NCI-H2196 treated with DMSO at 0.1 percent for 48 hours (cell line): ENCODE measurements around the gene GRPEL2.

Source experiments
- DNase-seq: peaks from one replicate; lab custom pipeline; 2025; ENCODE audit not compliant: unreplicated experiment; lab: John Stamatoyannopoulos, UW

Gene GRPEL2

GRCh38 chr5:149317281-149318048, 27.8 kb upstream of the GRPEL2 start:
- DNase-seq, result peak; percentile 42

DNA sequence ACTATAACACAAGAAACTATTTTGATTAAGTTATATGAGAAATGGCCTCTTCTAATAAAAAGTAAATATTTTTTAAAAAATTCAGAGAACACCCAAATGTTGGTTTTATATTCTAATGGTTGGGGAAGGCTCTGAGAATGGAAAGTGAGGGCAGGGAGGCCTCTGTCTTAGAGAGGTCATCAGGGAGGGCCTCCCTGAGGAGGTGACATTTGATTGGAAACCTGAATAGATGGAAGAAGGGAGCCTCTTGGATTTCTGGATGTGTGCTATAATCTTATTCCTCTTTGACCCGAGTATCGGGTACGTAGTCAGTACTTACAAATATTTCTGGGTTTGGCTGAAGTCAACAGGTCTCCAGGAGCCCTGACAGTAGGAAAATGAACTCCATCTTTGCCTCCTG, 26.1 kb upstream of the GRPEL2 start:
- no peak for DNase-seq

DNA sequence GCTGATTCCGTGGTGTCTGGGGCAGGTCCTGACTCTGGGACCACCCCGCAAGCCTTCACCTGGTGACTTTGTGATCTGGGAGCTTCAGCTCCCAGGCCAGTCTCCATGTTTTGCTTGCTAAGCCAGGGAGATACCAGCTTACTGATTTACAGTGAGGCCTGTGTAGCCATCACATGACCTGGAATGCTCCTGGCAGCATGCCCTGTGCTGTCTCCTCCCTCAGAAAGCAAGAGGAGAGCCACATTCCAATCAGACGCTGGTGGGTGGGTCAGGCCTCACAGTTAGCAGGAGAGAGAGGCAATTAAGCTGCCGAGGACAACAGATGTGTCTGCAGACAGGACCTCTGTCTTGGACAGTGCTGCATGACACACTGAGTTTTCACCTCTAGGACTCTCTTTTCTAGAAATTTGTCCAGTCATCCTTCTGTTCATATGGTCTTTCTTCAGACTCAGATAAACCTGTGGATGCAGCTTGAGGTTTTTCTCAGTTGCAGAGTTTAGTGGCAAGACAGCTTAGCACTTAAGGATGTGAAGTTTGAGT, 24.4 kb upstream of the GRPEL2 start:
- peak; percentile 92 for DNase-seq

- no peak for DNase-seq
These were observed 22.8 kb upstream of the GRPEL2 start for GRCh38 chr5:149322518-149322917.

DNA sequence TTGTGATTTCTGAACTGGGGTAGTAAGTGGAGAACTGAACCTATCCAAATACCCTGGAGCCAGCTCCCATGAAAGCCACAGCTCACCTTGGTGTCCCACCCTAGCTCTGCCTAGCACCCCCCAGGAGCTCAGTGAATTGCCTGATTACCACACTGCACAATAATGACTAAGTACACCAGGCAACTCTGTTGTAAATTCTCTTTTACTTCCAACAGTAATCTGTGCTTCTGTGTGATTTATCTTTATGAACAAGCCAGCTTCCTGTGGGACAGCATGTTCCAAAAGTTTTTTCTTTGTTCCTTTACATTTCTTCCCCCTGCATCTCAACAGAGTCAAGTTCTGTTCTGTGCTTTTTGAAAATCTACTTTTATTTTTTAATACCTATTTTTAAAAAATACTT, 22.1 kb upstream of the GRPEL2 start:
- DNase-seq, result no peak

- no peak for DNase-seq
These were observed 21.6 kb upstream of the GRPEL2 start for GRCh38 chr5:149323621-149324205.

DNA sequence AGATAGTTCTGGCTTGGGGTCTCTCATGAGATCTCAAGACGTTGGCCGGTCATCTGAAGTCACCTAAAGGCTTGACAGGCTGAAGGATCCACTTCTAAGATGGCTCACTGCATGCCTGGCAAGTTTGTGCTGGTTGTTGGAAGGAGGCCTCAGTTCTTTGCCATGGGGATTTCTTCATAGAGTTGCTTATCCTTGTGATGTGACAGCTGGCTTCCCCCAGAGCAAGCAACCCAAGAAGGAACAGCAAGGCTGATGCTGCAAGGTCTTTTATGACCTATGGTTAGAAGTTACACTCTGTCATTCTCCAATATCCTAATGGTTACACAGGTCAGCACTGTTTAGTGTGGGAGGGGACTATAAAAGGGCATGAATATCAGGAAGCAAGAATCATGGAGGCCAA, 20.7 kb upstream of the GRPEL2 start:
- no peak for DNase-seq

DNA sequence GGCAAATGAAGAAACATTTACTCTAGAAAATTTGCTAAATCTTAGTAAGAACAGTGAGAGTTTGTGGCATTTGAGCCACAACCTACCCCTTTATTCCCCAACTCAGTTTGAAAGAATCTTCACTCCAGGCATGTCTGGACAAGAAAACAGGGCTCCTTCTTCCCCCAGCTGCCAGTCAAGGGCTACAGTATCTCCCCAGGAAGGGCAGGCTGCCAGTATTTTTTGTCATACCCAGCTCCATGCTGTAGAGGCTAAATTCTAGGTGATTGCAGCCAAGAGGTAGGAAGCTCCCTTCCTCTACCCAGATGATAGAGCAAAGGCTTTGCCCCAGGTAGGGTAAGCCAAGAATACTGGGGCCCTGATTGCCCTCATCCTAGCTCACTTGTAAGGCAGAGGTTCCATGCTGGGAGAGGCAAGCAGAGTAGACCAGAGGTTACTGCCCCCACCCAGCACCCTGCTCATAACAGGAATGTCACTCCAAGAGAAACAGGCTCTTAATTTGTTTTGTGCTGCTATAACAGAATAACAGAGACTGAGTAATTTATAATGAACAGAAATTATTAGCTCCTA, 20.0 kb upstream of the GRPEL2 start:
- no peak for DNase-seq

- no peak for DNase-seq
These were observed 19.4 kb upstream of the GRPEL2 start for GRCh38 chr5:149325894-149326293.

DNA sequence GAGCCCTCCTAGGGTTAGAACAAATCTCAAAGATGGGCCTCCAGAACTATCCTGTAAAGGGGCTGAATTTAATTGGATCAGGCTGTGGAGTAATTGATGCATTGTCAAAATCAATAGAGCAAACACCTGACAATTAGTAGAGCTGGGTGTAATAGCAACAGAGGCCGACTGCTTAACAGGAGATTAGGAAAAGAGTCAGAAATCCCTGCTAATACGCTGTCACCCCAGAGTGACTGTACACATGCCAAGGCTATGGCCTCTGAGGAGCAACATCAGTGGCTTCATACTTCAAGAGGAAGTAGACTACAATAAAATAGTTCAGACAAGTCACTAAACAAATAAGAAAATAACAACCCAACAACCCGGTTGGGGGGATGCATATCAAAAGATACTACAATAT, 18.7 kb upstream of the GRPEL2 start:
- DNase-seq, result no peak

DNA sequence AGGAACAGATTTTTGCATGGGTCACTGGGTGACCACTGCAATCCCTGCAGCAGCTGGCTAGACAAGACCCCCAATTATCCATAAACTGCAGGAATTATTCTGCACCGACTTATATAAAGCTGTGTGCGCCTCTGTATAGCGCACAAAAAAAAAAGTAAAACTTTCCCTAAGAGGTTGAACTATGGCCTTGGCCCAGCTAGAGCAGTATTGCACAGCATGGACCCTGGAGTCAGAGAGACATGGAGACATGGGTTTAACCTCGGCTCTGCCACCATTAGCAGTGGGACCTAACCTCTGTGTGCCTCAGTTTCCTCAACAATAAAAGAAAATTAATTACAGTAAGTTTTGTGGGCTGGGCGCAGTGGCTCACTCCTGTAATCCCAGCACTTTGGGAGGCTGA, 17.1 kb upstream of the GRPEL2 start:
- DNase-seq, result no peak

GRCh38 chr5:149333711-149334443, 11.4 kb upstream of the GRPEL2 start:
- DNase-seq, result no peak

- DNase-seq, result peak; percentile 59
These were observed 7.6 kb upstream of the GRPEL2 start for GRCh38 chr5:149337736-149338135.

- DNase-seq, result peak; percentile 28
These were observed 6.9 kb upstream of the GRPEL2 start for GRCh38 chr5:149338364-149338763.

DNA sequence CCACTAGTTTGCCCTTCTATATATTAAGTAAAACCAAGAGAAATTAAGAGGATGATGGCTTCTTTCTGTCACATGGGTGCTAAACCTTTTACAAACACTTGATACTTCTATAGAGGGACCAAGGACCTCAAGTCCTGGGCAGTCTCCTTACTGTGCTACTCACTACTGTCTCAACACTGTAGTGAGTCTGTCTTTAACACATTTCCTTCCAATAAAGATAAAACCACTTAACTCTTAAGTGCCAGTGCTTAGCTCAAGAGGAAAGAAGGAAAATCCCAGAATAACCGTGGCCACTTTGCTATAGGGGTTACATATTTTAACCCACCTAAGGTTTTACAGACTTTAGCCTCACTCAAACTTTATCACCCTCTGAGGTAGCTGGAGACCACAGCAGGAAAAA, 4.4 kb upstream of the GRPEL2 start:
- DNase-seq, result no peak

DNA sequence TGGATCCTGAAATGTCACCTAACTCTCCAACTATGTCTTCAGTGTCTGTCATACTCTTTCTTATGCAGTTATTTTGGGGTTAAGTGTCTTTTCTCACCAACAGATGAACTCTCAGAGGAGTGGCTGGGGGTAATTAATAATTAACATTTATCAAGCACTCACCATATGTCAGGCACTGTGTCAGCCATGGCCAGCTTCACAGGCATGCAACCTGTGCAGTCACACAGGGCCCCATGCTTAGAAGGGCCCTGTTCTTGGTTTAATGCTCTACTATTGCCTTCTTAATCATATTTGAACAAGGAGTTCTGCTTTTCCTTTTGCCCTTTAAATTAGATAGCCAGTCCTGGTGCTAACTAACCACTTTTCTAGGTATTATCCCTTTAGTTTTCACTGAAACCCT, 3.4 kb upstream of the GRPEL2 start:
- no peak for DNase-seq

GRCh38 chr5:149344151-149344550, 1.1 kb upstream of the GRPEL2 start:
- DNase-seq, result no peak

GRCh38 chr5:149345892-149346222, 558 bp downstream of the GRPEL2 start:
- DNase-seq, result no peak

DNA sequence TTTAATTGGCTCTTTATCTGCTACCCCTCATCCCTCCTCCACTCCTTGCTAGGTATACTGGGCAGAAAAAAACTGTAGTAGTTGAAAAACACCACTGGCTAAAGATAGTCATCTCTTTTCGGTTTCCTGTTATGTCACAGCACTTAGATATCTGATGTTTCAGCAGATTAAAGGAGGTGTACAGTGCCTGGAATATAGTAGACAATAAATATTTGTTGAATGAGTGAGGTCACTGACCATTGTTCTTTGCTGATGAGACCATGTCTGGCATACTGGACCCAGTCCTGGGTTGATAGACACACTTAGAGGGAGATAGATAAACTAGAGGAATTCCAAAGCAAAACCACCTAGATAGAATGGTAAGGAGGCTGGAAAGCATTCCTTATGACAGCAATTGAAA, 3.2 kb downstream of the GRPEL2 start:
- DNase-seq, result no peak

- no peak for DNase-seq
These were observed 4.1 kb downstream of the GRPEL2 start for GRCh38 chr5:149349382-149349781.

DNA sequence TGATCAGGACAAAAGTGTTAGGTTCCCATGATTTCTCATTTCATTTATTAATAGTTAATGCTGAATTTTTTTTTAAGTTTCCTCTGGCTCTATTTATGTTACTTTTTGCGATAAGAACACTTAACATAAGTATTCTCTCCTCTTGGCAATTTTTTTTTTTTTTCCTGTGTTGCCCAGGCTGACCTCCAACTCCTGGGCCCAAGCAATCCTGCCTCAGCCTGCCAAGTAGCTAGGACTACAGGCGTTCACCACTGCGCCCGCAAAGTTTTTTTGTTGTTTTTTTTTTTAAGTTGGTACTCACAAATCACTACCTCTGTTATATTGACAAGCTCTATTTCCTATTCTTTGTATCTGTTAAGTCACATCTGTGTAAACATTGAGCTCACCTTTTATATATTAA, 6.9 kb downstream of the GRPEL2 start:
- no peak for DNase-seq

DNA sequence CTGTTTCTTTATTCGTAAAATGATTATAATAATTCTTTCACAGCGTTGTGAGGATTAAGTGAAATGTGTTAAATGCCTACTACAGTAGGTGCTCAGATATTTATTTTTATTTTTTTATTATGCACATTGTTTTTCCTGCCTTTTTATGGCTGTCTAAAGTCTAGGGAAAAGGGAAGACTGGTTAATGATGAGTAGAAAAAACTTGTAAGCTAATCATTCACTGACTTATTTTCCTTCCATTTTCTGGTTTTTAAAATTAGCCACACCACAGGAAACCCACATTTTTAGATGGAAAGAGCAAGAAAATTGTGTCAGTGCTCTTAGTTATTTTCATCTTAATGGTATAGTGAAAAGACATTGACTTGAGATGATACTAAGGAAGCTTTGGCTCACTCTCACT, 8.6 kb downstream of the GRPEL2 start:
- no peak for DNase-seq
